ENCODE measurements around the gene TRIM69. TPM values are rescaled to one million over a fixed set of nuclear protein-coding genes. Genes with fewer than 3 reads are reported as not detected.

TRIM69 gene
- total and polyA plus RNA-seq, 2 of the 8 experiments (the other 6 are each of a cell fraction or from before 2014, with no cell fraction given) = 4.3 to 6.2 TPM

DNA sequence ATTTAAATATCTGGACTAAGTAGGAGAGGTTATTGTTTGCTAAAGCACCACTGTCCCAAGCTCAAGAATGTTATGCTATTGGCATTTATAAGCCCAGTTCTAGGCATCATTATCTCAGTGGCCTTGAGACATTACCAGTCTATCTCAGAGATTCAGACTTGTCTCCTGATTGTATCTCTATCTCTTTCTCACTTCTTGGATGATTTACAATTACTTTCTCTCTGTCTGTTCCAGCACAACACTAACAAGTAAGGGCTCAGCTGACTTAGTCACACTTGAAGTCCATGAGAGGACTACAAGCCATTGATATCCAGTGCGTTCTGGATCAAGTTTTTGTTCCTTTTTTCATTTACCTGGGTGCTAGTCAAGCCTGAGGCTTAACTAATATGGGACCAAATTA is 60.2 kb downstream of the TRIM69 start:
- Histone ChIP-seq H3K4me3 (ENCODE audit: extremely low read depth in 1 of 4, insufficient read depth in 2 of 4, low read depth in 3 of 4, low read length in 4 of 4) (no peak overlapping the region), H3K79me2 (ENCODE audit: control insufficient read depth in 1 of 2, insufficient read depth in 2 of 2, low read length in 2 of 2) (no peaks in the 10 kb centered on the region), H3K27ac (ENCODE audit: low read depth, low read length) (no peak overlapping the region), H2AFZ (ENCODE audit: low read length) (no peak overlapping the region), H4K8ac (ENCODE audit: extremely low read depth, insufficient read depth, low read length) (no peak overlapping the region), H3K9me3 (ENCODE audit: insufficient read depth in 2 of 2, low read depth in 1 of 2, low read length in 1 of 2) (no peaks in the 10 kb centered on the region; a peak in 1 of 4 replicates), H3K56ac (replicated peaks; ENCODE audit: insufficient read length, low read depth, low read length) (no peak overlapping the region), H2BK20ac (ENCODE audit: low read length) (no peak overlapping the region), H4K5ac (ENCODE audit: insufficient read length, low read depth, low read length) (no peak overlapping the region), H3K27me3 (replicated peaks in 1 of 4; ENCODE audit: control insufficient read depth in 3 of 4, extremely low read depth in 1 of 4, insufficient read depth in 3 of 4, low read length in 3 of 4) (no peaks in the 10 kb centered on the region), H2BK5ac (ENCODE audit: low read depth, low read length) (no peak overlapping the region), H3K79me1 (ENCODE audit: low read depth, low read length) (no peaks in the 10 kb centered on the region), H2AK5ac (ENCODE audit: low read depth, low read length) (no peak overlapping the region), H4K20me1 (replicated peaks in 1 of 2; ENCODE audit: control insufficient read depth in 1 of 2, insufficient read depth in 2 of 2, low read length in 2 of 2) (no peaks in the 10 kb centered on the region), H3K23me2 (ENCODE audit: low read depth, low read length) (no peaks in the 10 kb centered on the region), H3K18ac (ENCODE audit: extremely low read depth, low read length) (no peak overlapping the region), H3K4me2 (ENCODE audit: insufficient read depth in 1 of 2, low read depth in 2 of 2, low read length in 2 of 2) (no peak overlapping the region), H4K91ac (replicated peaks; ENCODE audit: insufficient read length, low read length) (no peak overlapping the region), H2BK12ac (ENCODE audit: low read depth, low read length) (no peak overlapping the region), H2BK120ac (replicated peaks; ENCODE audit: low read depth, low read length) (no peak overlapping the region), H3K4ac (replicated peaks; ENCODE audit: insufficient read length, low read depth, low read length) (no peak overlapping the region), H3K23ac (ENCODE audit: insufficient read length) (no peak overlapping the region), H2BK15ac (ENCODE audit: low read length) (no peak overlapping the region), H3K36me3 (ENCODE audit: control insufficient read depth in 2 of 4, insufficient read depth in 4 of 4, low read length in 3 of 4) (no peaks in the 10 kb centered on the region), H3K4me1 (replicated peaks in 1 of 4; ENCODE audit: control insufficient read depth in 3 of 4, insufficient read depth in 4 of 4, low read length in 3 of 4) (no peaks in the 10 kb centered on the region), H3K14ac (ENCODE audit: insufficient read length) (no peak overlapping the region), H3K9ac (replicated peaks in 1 of 4; ENCODE audit: extremely low read depth in 1 of 4, low read depth in 3 of 4, low read length in 3 of 4) (no peak overlapping the region)
- DNase-seq (ENCODE audit: low read depth in 1 of 2, low spot score in 2 of 2) (no peak), FAIRE-seq (peak; percentile 57)
- TF ChIP-seq POU5F1 (IDR thresholded peaks at IDR 0.05; ENCODE audit: low read depth, low read length) = no peak
- no peak for TF ChIP-seq BACH1 (IDR thresholded peaks at IDR 0.05; ENCODE audit: low read length)
- TF ChIP-seq TBP (IDR thresholded peaks at IDR 0.05; ENCODE audit: low read depth, low read length) = no peak
- no peak for TF ChIP-seq CREB1 (IDR thresholded peaks at IDR 0.05)
- TF ChIP-seq EZH2 (IDR thresholded peaks at IDR 0.05; ENCODE audit: low read depth, low read length, severe bottlenecking) = no peak
- no peak for TF ChIP-seq CHD1 (IDR thresholded peaks at IDR 0.05; ENCODE audit: low read depth, low read length)
- no peak for TF ChIP-seq TCF12 (IDR thresholded peaks at IDR 0.05; ENCODE audit: low read depth, low read length)
- TF ChIP-seq JUN (IDR thresholded peaks at IDR 0.05; ENCODE audit: low read depth, low read length) = no peak
- TF ChIP-seq RXRA (IDR thresholded peaks at IDR 0.05; ENCODE audit: insufficient read depth, low read depth, low read length) = no peak
- no peak for TF ChIP-seq POLR2AphosphoS5 (IDR thresholded peaks at IDR 0.05; ENCODE audit: low read depth, low read length)
- no peak for TF ChIP-seq BRCA1 (IDR thresholded peaks at IDR 0.05; ENCODE audit: low read depth, low read length)
- TF ChIP-seq KDM5A (IDR thresholded peaks at IDR 0.05; ENCODE audit: low read length) = no peak
- 86% methylated on average over 1 of the region's 1 CpG; no CpG with 5 or more reads in 1 of the 2 experiments for WGBS, 2 experiments (ENCODE audit: extremely low coverage in 1 of 2, insufficient coverage in 1 of 2, insufficient read length in 1 of 2, insufficient replicate concordance in 2 of 2, low coverage in 1 of 2, low lambda C conversion rate in 2 of 2, missing lambda C conversion rate in 1 of 2)
- POLR2A ChIA-PET (ENCODE audit: partially characterized antibody) = no interaction called here
- CTCF ChIA-PET (ENCODE audit: partially characterized antibody) = no interaction called here

Measured in H1 (cell line).